WTC11 (cell line): ENCODE results near the gene HHIPL1. TPM values are rescaled to one million over a fixed set of nuclear protein-coding genes. Genes with fewer than 3 reads are reported as not detected.

Experiments
- ATAC-seq: fragments of 200-7000 bp; cut with Tn5 transposase; 2 replicates; pipeline ENCODE4 v1.10.0; 2021; ENCODE audit warnings: mild to moderate bottlenecking, moderate library complexity
- CTCF ChIA-PET: fragments of 300-600 bp; sonication (Branson Sonifier 250); formaldehyde crosslinking; loops from one replicate; lab custom pipeline; 2021; ENCODE audit warnings: antibody characterized with exemption; lab: Charles Lee
- POLR2A ChIA-PET: fragments of 350-600 bp; sonication (Branson Sonifier 250); formaldehyde crosslinking; loops from one replicate; lab custom pipeline; 2021; ENCODE audit warnings: antibody characterized with exemption; lab: Charles Lee
- DNase-seq: peaks from one replicate; pipeline ENCODE4 v3.0.0; 2021; ENCODE audit warnings: low spot score
- H3K27ac Mint-ChIP-seq: 2 replicates; pipeline ENCODE4 v1.8.0; 2021; ENCODE audit warnings: mixed read lengths
- H3K27me3 Mint-ChIP-seq: 2 replicates; pipeline ENCODE4 v1.8.0; 2021; ENCODE audit warnings: low read depth, mild to moderate bottlenecking, moderate library complexity, mixed read lengths
- H3K36me3 Mint-ChIP-seq: 2 replicates; pipeline ENCODE4 v1.8.0; 2021; ENCODE audit warnings: mixed read lengths
- H3K4me1 Mint-ChIP-seq: 2 replicates; pipeline ENCODE4 v1.8.0; 2022; ENCODE audit warnings: mixed read lengths
- H3K4me3 Mint-ChIP-seq: 2 replicates; pipeline ENCODE4 v1.8.0; 2021; ENCODE audit warnings: mild to moderate bottlenecking, moderate library complexity, mixed read lengths
- H3K9me3 Mint-ChIP-seq: 2 replicates; pipeline ENCODE4 v1.8.0; 2021; ENCODE audit warnings: mixed read lengths
- ELF4 ChIP-seq: sonication (generic); formaldehyde crosslinking; IDR thresholded peaks from 2 replicates; pipeline ENCODE4 v1.8.1; 2022; ENCODE audit warnings: low read depth, mild to moderate bottlenecking, moderate library complexity, missing genetic modification reagents
- ESRRA ChIP-seq: sonication (generic); formaldehyde crosslinking; IDR thresholded peaks from 2 replicates; pipeline ENCODE4 v1.8.1; 2022; ENCODE audit warnings: mild to moderate bottlenecking, missing genetic modification reagents, borderline replicate concordance
- ETV6 ChIP-seq: sonication (generic); formaldehyde crosslinking; IDR thresholded peaks from 2 replicates; pipeline ENCODE4 v1.8.1; 2022; ENCODE audit warnings: mild to moderate bottlenecking, missing genetic modification reagents
- GRHL2 ChIP-seq: fragments of 250-450 bp; sonication (Bioruptor Pico); IDR thresholded peaks from 2 replicates; pipeline ENCODE4 v1.8.0; 2022; ENCODE audit warnings: mild to moderate bottlenecking, moderate library complexity; ENCODE audit not compliant: insufficient replicate concordance, severe bottlenecking
- KAT7 ChIP-seq: sonication (generic); formaldehyde crosslinking; IDR thresholded peaks from 2 replicates; pipeline ENCODE4 v1.8.1; 2023; ENCODE audit warnings: missing genetic modification reagents, mild to moderate bottlenecking, borderline replicate concordance
- MAX ChIP-seq: sonication (generic); formaldehyde crosslinking; IDR thresholded peaks from 2 replicates; pipeline ENCODE4 v1.8.0; 2022; ENCODE audit warnings: mild to moderate bottlenecking, missing genetic modification reagents
- MXD4 ChIP-seq: fragments of 250-450 bp; sonication (Bioruptor Pico); IDR thresholded peaks from 2 replicates; pipeline ENCODE4 v1.8.0; 2021; ENCODE audit warnings: mild to moderate bottlenecking, moderate library complexity, borderline replicate concordance
- NFATC4 ChIP-seq: fragments of 250-450 bp; sonication (Bioruptor Pico); IDR thresholded peaks from 2 replicates; pipeline ENCODE4 v1.9.0; 2021; ENCODE audit warnings: mild to moderate bottlenecking
- NFE2L1 ChIP-seq: sonication (generic); formaldehyde crosslinking; IDR thresholded peaks from 2 replicates; pipeline ENCODE4 v1.8.1; 2023; ENCODE audit warnings: missing genetic modification reagents
- PRDM15 ChIP-seq: sonication (generic); formaldehyde crosslinking; IDR thresholded peaks from 2 replicates; pipeline ENCODE4 v1.8.0; 2022; ENCODE audit warnings: missing genetic modification reagents
- PREB ChIP-seq: sonication (generic); formaldehyde crosslinking; IDR thresholded peaks from 2 replicates; pipeline ENCODE4 v1.8.1; 2022; ENCODE audit warnings: mild to moderate bottlenecking, missing genetic modification reagents, moderate library complexity, borderline replicate concordance
- SMAD3 ChIP-seq: sonication (generic); formaldehyde crosslinking; IDR thresholded peaks from 2 replicates; pipeline ENCODE4 v1.8.0; 2022; ENCODE audit warnings: missing genetic modification reagents, mild to moderate bottlenecking, borderline replicate concordance
- SMAD4 ChIP-seq: sonication (generic); formaldehyde crosslinking; IDR thresholded peaks from 2 replicates; pipeline ENCODE4 v1.8.0; 2022; ENCODE audit warnings: mild to moderate bottlenecking, missing genetic modification reagents
- TP53 ChIP-seq: sonication (generic); formaldehyde crosslinking; IDR thresholded peaks from 2 replicates; pipeline ENCODE4 v1.8.1; 2023; ENCODE audit warnings: mild to moderate bottlenecking, missing genetic modification reagents
- ZBTB43 ChIP-seq: sonication (generic); formaldehyde crosslinking; IDR thresholded peaks from 2 replicates; pipeline ENCODE4 v1.8.1; 2023; ENCODE audit warnings: mild to moderate bottlenecking, missing genetic modification reagents
- ZNF232 ChIP-seq: sonication (generic); formaldehyde crosslinking; IDR thresholded peaks from 2 replicates; pipeline ENCODE4 v1.8.0; 2022; ENCODE audit warnings: mild to moderate bottlenecking, missing genetic modification reagents
- ZNF416 ChIP-seq: fragments of 250-450 bp; sonication (Bioruptor Pico); IDR thresholded peaks from 2 replicates; pipeline ENCODE4 v1.9.0; 2021; ENCODE audit warnings: mild to moderate bottlenecking, inconsistent platforms
- total RNA-seq: library from RNA; stranded (reverse); gene quantifications from 3 replicates; pipeline ENCODE4 v1.2.3, GENCODE V29; 2021
- TF ChIP-seq, protein P1 (sequence below): fragments of 250-450 bp; sonication (Bioruptor Pico); conservative IDR thresholded peaks from 2 replicates; pipeline ENCODE4 v1.9.0; 2021; ENCODE audit warnings: mild to moderate bottlenecking
- TF ChIP-seq, protein P2 (sequence below): sonication (generic); formaldehyde crosslinking; IDR thresholded peaks from 2 replicates; pipeline ENCODE4 v1.8.0; 2022; ENCODE audit warnings: mild to moderate bottlenecking, missing genetic modification reagents
- TF ChIP-seq, protein P3 (sequence below): sonication (generic); formaldehyde crosslinking; conservative IDR thresholded peaks from 2 replicates; pipeline ENCODE4 v1.8.1; 2022; ENCODE audit warnings: mild to moderate bottlenecking, missing genetic modification reagents

The HHIPL1 gene
- total RNA-seq, 1 experiment from 2014 or later: 1.5 TPM

DNA sequence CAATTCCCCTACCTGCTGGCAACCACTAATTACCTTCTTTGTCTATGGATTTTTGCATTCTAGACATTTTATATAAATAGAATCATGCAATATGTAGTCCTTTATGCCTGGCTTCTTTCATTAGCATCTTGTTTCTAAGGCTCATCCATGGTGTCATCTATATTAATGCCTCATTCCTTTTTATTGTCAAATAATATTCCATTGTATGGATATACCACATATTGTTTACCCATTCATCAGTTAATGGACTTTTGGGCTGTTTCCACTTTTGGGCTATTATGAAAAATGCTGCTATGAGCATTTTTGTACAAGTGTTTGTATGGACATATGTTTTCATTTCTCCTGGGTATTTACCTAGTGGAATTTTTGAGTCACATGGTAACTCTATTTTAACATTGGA is 57.2 kb downstream of the HHIPL1 start:
- H3K9me3 Mint-ChIP-seq: peaks cover 27% of the 10 kb centered on the region
- H3K27me3 Mint-ChIP-seq: peaks cover 3% of the 10 kb centered on the region; the same call in 1 of the 2 replicates
- no peaks in the 10 kb centered on the region for H3K4me1 Mint-ChIP-seq
- H3K27ac Mint-ChIP-seq: no peak overlapping the region
- ATAC-seq (no peak), DNase-seq (no peak)
- POLR2A ChIA-PET: no interaction called here
- no peak overlapping the region for H3K4me3 Mint-ChIP-seq
- TF ChIP-seq MXD4 (no peak), SMAD4 (CRISPR knock-in tag) (no peak), ETV6 (CRISPR knock-in tag) (no peak), KAT7 (CRISPR knock-in tag) (no peak), SMAD3 (CRISPR knock-in tag) (no peak)
- H3K36me3 Mint-ChIP-seq: peaks cover 22% of the 10 kb centered on the region
- CTCF ChIA-PET: no interaction called here

DNA sequence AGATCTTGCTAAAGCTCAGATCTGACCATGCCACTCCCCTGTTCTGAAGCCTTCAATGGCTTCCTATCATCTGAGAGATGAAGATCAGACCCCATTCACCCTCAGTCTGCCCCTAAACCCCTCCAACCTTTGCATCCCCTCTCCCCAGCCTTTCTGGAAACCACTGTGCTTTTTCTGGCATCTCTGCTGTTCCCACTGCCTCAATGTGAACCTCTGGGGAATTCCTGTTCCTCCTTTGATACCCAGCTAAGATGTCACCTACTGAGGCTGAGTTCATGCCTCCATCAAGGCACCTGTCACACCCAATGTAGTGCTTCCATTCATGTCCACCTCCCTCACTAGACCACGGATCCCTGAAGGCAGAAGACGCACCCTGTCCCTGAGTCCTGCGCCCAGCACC is 58.5 kb downstream of the HHIPL1 start:
- DNase-seq: no peak
- ChIA-PET POLR2A (no interaction called here), CTCF (no interaction called here)
- TF ChIP-seq, protein P1, sequence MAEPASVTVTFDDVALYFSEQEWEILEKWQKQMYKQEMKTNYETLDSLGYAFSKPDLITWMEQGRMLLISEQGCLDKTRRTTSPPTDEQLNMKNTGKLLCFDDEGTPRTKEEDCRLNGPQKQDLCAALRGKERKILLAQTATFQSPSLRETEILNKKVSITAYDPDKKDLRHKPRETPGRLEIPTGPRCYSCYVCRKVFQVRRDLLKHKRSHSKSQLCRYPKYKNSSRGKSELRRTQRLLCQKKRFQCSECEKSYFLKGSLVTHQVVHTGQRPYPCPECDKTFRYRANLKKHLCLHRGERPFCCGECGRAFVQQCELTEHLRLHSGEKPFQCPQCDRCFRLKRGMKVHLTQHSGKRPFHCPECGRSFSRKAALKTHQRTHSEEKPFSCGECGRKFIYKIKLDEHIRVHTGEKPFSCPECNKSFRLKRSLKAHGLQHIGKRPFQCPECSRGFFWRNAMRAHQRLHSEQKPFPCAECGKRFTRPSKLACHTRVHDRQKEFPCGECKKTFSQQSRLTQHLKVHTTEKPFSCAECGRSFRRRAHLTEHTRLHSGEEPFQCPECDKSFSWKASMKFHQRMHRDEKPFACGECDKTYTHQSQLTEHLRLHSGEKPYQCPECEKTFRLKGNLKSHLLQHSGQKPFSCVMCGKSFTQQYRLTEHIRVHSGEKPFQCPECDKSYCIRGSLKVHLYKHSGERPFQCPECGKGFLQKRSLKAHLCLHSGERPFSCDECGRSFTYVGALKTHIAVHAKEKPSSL (CRISPR knock-in tag): no peak
- TF ChIP-seq SMAD3 (CRISPR knock-in tag) (no peak), ZBTB43 (no peak)
- no peak for ATAC-seq
- Mint-ChIP-seq H3K9me3 (peaks cover 27% of the 10 kb centered on the region), H3K27me3 (peaks cover 3% of the 10 kb centered on the region; the same call in 1 of the 2 replicates), H3K4me1 (no peaks in the 10 kb centered on the region), H3K4me3 (no peak overlapping the region), H3K36me3 (peaks cover 22% of the 10 kb centered on the region), H3K27ac (no peak overlapping the region)

- Mint-ChIP-seq H3K27ac (no peak overlapping the region), H3K9me3 (peaks cover 27% of the 10 kb centered on the region), H3K4me3 (no peak overlapping the region), H3K36me3 (peaks cover 22% of the 10 kb centered on the region), H3K27me3 (peaks cover 3% of the 10 kb centered on the region; the same call in 1 of the 2 replicates), H3K4me1 (no peaks in the 10 kb centered on the region)
- POLR2A ChIA-PET: no interaction called here
- DNase-seq: no peak
- CTCF ChIA-PET: no interaction called here
- ATAC-seq: no peak
- TF ChIP-seq PREB (CRISPR knock-in tag): no peak
- no peak for TF ChIP-seq SMAD4 (CRISPR knock-in tag)
- TF ChIP-seq, protein P2, sequence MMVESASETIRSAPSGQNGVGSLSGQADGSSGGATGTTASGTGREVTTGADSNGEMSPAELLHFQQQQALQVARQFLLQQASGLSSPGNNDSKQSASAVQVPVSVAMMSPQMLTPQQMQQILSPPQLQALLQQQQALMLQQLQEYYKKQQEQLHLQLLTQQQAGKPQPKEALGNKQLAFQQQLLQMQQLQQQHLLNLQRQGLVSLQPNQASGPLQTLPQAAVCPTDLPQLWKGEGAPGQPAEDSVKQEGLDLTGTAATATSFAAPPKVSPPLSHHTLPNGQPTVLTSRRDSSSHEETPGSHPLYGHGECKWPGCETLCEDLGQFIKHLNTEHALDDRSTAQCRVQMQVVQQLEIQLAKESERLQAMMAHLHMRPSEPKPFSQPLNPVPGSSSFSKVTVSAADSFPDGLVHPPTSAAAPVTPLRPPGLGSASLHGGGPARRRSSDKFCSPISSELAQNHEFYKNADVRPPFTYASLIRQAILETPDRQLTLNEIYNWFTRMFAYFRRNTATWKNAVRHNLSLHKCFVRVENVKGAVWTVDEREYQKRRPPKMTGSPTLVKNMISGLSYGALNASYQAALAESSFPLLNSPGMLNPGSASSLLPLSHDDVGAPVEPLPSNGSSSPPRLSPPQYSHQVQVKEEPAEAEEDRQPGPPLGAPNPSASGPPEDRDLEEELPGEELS (CRISPR knock-in tag): no peak
- no peak for TF ChIP-seq ZNF232 (CRISPR knock-in tag)
- no peak for TF ChIP-seq NFE2L1 (CRISPR knock-in tag)
- TF ChIP-seq GRHL2 (CRISPR knock-in tag): no peak
- TF ChIP-seq, protein P3, sequence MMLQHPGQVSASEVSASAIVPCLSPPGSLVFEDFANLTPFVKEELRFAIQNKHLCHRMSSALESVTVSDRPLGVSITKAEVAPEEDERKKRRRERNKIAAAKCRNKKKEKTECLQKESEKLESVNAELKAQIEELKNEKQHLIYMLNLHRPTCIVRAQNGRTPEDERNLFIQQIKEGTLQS: no peak
- no peak for TF ChIP-seq ZNF416 (CRISPR knock-in tag)
- TF ChIP-seq ELF4 (CRISPR knock-in tag): no peak
- no peak for TF ChIP-seq ETV6 (CRISPR knock-in tag)
- TF ChIP-seq TP53: no peak
- TF ChIP-seq PRDM15 (CRISPR knock-in tag): no peak
- TF ChIP-seq ESRRA: no peak
- no peak for TF ChIP-seq MAX (CRISPR knock-in tag)
- no peak for TF ChIP-seq NFATC4 (CRISPR knock-in tag)
Observed at GRCh38 chr14:99704037-99704436, 59.1 kb downstream of the HHIPL1 start.
